ENCODE results near the gene CDH13. TPM values are rescaled to one million over a fixed set of nuclear protein-coding genes. Genes with fewer than 3 reads are reported as not detected.

Gene CDH13
- total and polyA plus RNA-seq, 9 of the 15 experiments (the other 6 are each of a cell fraction or from before 2014, with no cell fraction given) = 0.03 TPM; not detected in 8

GRCh38 chr16:82808036-82808435 lies 181.3 kb downstream of the CDH13 start:
- in situ Hi-C loops (cut with MboI) (no loop called here), intact Hi-C loops (cut with micrococcal nuclease) (no loop called here)
- no peaks in the 10 kb centered on the region for H3K79me2 ChIP-seq (ENCODE audit: control insufficient read depth, insufficient read depth, low read length)

More at GRCh38 chr16:82808036-82808435, 181.3 kb downstream of the CDH13 start:
- Histone ChIP-seq H4K20me1 (replicated peaks; ENCODE audit: control insufficient read depth, insufficient read depth, low read length) (no peaks in the 10 kb centered on the region), H3K36me3 (ENCODE audit: control insufficient read depth, insufficient read depth, low read length) (no peaks in the 10 kb centered on the region), H3K27ac (ENCODE audit: extremely low read depth, low read depth, low read length) (no peak overlapping the region), H3K9ac (ENCODE audit: insufficient read depth in 1 of 2, low read depth in 2 of 2, low read length in 2 of 2) (no peak overlapping the region), H3K4me1 (replicated peaks in 1 of 2; ENCODE audit: control insufficient read depth in 2 of 2, insufficient read depth in 2 of 2, low read length in 2 of 2) (no peaks in the 10 kb centered on the region), H3K9me3 (replicated peaks; ENCODE audit: control insufficient read depth, insufficient read depth, low read depth, low read length) (no peaks in the 10 kb centered on the region), H3K9me1 (ENCODE audit: control insufficient read depth, insufficient read depth, low read length) (no peaks in the 10 kb centered on the region), H3K4me2 (ENCODE audit: insufficient read depth, low read length) (no peak overlapping the region), H3K4me3 (no peak overlapping the region), H2AFZ (ENCODE audit: low read depth, low read length) (no peak overlapping the region), H3K27me3 (ENCODE audit: control insufficient read depth in 2 of 2, insufficient read depth in 2 of 2, low read length in 2 of 2) (no peaks in the 10 kb centered on the region)
- BruUV-seq (replicated peaks) = no TSS peak
- no peak for FAIRE-seq
- no peak for TF ChIP-seq THRB (CRISPR knock-in tag; conservative IDR thresholded peaks at IDR 0.05)
- no peak for TF ChIP-seq CREB1 (IDR thresholded peaks at IDR 0.05)
- TF ChIP-seq CREB1 (CRISPR knock-in tag; IDR thresholded peaks at IDR 0.05) = no peak
- TF ChIP-seq, protein P1, sequence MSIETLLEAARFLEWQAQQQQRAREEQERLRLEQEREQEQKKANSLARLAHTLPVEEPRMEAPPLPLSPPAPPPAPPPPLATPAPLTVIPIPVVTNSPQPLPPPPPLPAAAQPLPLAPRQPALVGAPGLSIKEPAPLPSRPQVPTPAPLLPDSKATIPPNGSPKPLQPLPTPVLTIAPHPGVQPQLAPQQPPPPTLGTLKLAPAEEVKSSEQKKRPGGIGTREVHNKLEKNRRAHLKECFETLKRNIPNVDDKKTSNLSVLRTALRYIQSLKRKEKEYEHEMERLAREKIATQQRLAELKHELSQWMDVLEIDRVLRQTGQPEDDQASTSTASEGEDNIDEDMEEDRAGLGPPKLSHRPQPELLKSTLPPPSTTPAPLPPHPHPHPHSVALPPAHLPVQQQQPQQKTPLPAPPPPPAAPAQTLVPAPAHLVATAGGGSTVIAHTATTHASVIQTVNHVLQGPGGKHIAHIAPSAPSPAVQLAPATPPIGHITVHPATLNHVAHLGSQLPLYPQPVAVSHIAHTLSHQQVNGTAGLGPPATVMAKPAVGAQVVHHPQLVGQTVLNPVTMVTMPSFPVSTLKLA (conservative IDR thresholded peaks at IDR 0.05) = no peak
- POLR2A ChIA-PET = no interaction called here
- WGBS (ENCODE audit: insufficient coverage, low coverage, missing lambda C conversion rate) = 0% methylated on average over 1 of the region's 1 CpG
- DNase-seq (ENCODE audit: extremely low read depth in 1 of 4, low spot score in 3 of 4) = no peak
- ATAC-seq = no peak
- CTCF ChIA-PET (ENCODE audit: low intra/inter-chr PET ratio) = no interaction called here

All from K562 (cell line).